ENCODE data around the gene PYGB.

PYGB gene

DNA sequence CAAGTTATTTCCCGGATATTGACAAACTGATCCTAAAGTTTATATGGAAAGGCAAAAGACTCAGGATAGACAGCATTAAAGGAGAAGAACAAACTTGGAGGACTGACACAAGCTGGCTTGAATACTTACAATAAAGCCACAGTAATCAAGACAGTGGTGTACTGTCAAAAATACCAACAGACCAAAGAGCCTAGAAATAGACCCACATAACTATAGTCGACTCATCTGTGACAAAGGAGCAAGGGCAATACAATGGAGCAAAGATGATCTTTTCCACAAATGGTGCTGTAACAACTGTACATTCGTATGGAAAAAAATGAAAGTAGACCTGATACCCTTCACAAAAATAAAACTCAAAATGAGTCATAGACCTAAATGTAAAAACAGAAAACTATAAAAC is 96.7 kb downstream of the PYGB start:
- Histone ChIP-seq H3K27me3 (ENCODE audit: insufficient read depth, low read length) (no peaks in the 10 kb centered on the region), H3K4me3 (ENCODE audit: low read length) (no peak overlapping the region), H3K9ac (ENCODE audit: low read depth, low read length) (no peak overlapping the region), H3K4me1 (ENCODE audit: insufficient read depth, low read length) (peaks cover 12% of the 10 kb centered on the region), H3K9me3 (ENCODE audit: insufficient read depth, low read depth, low read length) (no peaks in the 10 kb centered on the region), H3K36me3 (ENCODE audit: insufficient read depth, low read length) (no peaks in the 10 kb centered on the region), H3K27ac (ENCODE audit: low read depth, low read length) (no peak overlapping the region)
- WGBS = 97% methylated on average over 3 of the region's 3 CpGs

DNA sequence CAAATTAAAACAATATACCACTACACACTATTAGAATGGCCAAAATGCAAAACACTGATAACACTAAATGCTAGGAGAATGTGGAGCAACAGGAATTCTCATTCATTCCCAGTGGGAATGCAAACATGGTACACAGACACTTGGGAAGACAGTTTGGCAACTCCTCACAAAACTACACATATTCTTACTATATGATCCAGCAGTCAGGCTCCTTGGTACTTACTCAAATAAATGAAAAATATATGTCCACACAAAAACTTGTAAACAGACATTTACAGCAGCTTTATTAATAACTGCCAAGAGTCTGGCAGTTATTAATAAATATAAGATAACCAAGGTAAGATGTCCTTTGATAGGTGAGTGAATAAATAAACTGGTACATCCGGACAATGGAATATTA is 97.8 kb downstream of the PYGB start:
- WGBS = no CpG with 5 or more reads among the region's 1 CpG
- Histone ChIP-seq H3K4me1 (ENCODE audit: insufficient read depth, low read length) (peaks cover 1% of the 10 kb centered on the region), H3K9ac (ENCODE audit: low read depth, low read length) (no peak overlapping the region), H3K27ac (ENCODE audit: low read depth, low read length) (no peak overlapping the region), H3K9me3 (ENCODE audit: insufficient read depth, low read depth, low read length) (no peaks in the 10 kb centered on the region), H3K4me3 (ENCODE audit: low read length) (no peak overlapping the region), H3K27me3 (ENCODE audit: insufficient read depth, low read length) (no peaks in the 10 kb centered on the region), H3K36me3 (ENCODE audit: insufficient read depth, low read length) (no peaks in the 10 kb centered on the region)

DNA sequence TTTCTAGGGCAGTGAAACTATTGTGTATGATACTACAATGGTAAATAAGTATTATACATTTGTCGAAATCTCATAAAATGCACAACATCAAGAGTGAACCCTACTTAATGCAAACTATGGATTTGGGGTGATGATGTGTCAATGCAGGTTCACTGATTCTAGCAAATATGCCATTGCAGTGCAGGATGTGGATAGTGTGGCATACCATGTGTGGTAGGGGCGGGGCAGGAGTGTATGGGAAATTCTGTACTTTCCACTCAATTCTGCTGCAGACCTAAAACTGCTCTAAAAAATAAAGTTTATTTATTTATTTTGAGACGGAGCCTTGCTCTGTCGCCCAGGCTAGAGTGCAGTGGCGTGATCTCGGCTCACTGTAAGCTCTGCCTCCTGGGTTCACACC is 98.5 kb downstream of the PYGB start:
- Histone ChIP-seq H3K27me3 (ENCODE audit: insufficient read depth, low read length) (no peaks in the 10 kb centered on the region), H3K4me1 (ENCODE audit: insufficient read depth, low read length) (peaks cover 5% of the 10 kb centered on the region), H3K36me3 (ENCODE audit: insufficient read depth, low read length) (no peaks in the 10 kb centered on the region), H3K9me3 (ENCODE audit: insufficient read depth, low read depth, low read length) (no peaks in the 10 kb centered on the region), H3K4me3 (ENCODE audit: low read length) (no peak overlapping the region), H3K9ac (ENCODE audit: low read depth, low read length) (no peak overlapping the region), H3K27ac (ENCODE audit: low read depth, low read length) (no peak overlapping the region)
- WGBS = 93% methylated on average over 5 of the region's 6 CpGs
